B cell (primary cell): Measurements from ENCODE around the gene MT1B. TPM values are rescaled to one million over a fixed set of nuclear protein-coding genes. Genes with fewer than 3 reads are reported as not detected.
A peak's percentile ranks its signal among the peaks of the same experiment; 100 is the strongest.

ENCODE experiments used
- ATAC-seq: fragments of 200-7000 bp; cut with Tn5 transposase; one replicate; pipeline ENCODE4 v1.10.0; 2021; ENCODE audit warnings: low read depth, mild to moderate bottlenecking, moderate number of reproducible peaks, moderate library complexity
- CTCF ChIA-PET: fragments of 350-600 bp; sonication (Branson Sonifier 250); formaldehyde crosslinking; loops from one replicate; lab custom pipeline; 2021; ENCODE audit warnings: antibody characterized with exemption, inconsistent platforms; lab: Charles Lee
- POLR2A ChIA-PET: fragments of 350-600 bp; sonication (Branson Sonifier 250); formaldehyde crosslinking; loops from one replicate; lab custom pipeline; 2021; ENCODE audit warnings: antibody characterized with exemption; lab: Charles Lee
- DNase-seq: peaks from one replicate; pipeline ENCODE4 v3.0.0; 2013
- H2AFZ ChIP-seq: 2 replicates; pipeline ENCODE4 v1.6.1; 2012; ENCODE audit warnings: mild to moderate bottlenecking, low read depth, low read length; ENCODE audit not compliant: insufficient read depth, poor library complexity, severe bottlenecking
- H3K27ac ChIP-seq, 2 donors: 1 replicate in 1 of 2; 2 replicates in 1 of 2; pipeline ENCODE4 v1.5.1; 2012 to 2013; ENCODE audit warnings: low read length in 2 of 2, mild to moderate bottlenecking in 2 of 2, moderate library complexity in 1 of 2
- H3K27me3 ChIP-seq, 4 experiments: fragments of 200-600 bp in 1 of 4; sonication (generic) in 1 of 4; replicated peaks in 1 of 4; 1 replicate in 2 of 4; 2 replicates in 2 of 4; pipeline versions ENCODE4 v1.6.1 to v1.7.0; 2013 to 2016; ENCODE audit warnings: low read length in 3 of 4, mild to moderate bottlenecking in 2 of 4, mixed read lengths in 1 of 4, moderate library complexity in 1 of 4; ENCODE audit not compliant: insufficient read depth in 4 of 4, control insufficient read depth in 3 of 4; ENCODE audit errors: control extremely low read depth in 1 of 4
- H3K36me3 ChIP-seq, 2 experiments: replicated peaks in 1 of 2; 1 replicate in 1 of 2; 2 replicates in 1 of 2; pipeline versions ENCODE4 v1.6.1 to v1.7.1; 2013; ENCODE audit warnings: low read length in 1 of 2; ENCODE audit not compliant: insufficient read depth in 2 of 2, control insufficient read depth in 1 of 2; ENCODE audit errors: control extremely low read depth in 1 of 2, extremely low read depth in 1 of 2
- H3K4me1 ChIP-seq, 2 donors: fragments of 200-600 bp in 1 of 2; sonication (generic) in 1 of 2; 1 replicate in 1 of 2; 2 replicates in 1 of 2; pipeline versions ENCODE4 v1.5.1 to v1.6.1; 2013 to 2017; ENCODE audit warnings: low read length in 2 of 2; ENCODE audit not compliant: control insufficient read depth in 2 of 2, insufficient read depth in 2 of 2
- H3K4me2 ChIP-seq: replicated peaks from 2 replicates; pipeline ENCODE3; 2012; ENCODE audit warnings: mild to moderate bottlenecking, low read depth, low read length; ENCODE audit not compliant: poor library complexity, severe bottlenecking
- H3K4me3 ChIP-seq, 5 experiments: fragments of 200-600 bp in 1 of 5; sonication (generic) in 1 of 5; 1 replicate in 3 of 5; 2 replicates in 2 of 5; pipeline versions ENCODE4 v1.5.1 to v1.7.0; 2011 to 2016; ENCODE audit warnings: low read length in 4 of 5, mild to moderate bottlenecking in 4 of 5, low read depth in 2 of 5, control low read depth in 1 of 5, moderate library complexity in 1 of 5; ENCODE audit not compliant: insufficient read depth in 1 of 5; ENCODE audit errors: control extremely low read depth in 1 of 5, extremely low read depth in 1 of 5
- H3K79me2 ChIP-seq: fragments of 200-600 bp; sonication (generic); one replicate; pipeline ENCODE4 v1.6.0; 2016; ENCODE audit warnings: low read length; ENCODE audit not compliant: control insufficient read depth, insufficient read depth
- H3K9ac ChIP-seq: fragments of 200-600 bp; sonication (generic); 2 replicates; pipeline ENCODE4 v1.6.1; 2017; ENCODE audit warnings: mild to moderate bottlenecking, low read length, moderate library complexity
- H3K9me3 ChIP-seq, 3 donors: one replicate each; pipeline versions ENCODE4 v1.6.1 to v1.7.1; 2013; ENCODE audit warnings: low read length in 2 of 3; ENCODE audit not compliant: control insufficient read depth in 2 of 3, insufficient read depth in 1 of 3; ENCODE audit errors: control extremely low read depth in 1 of 3
- H4K20me1 ChIP-seq: 2 replicates; pipeline ENCODE4 v1.6.0; 2012; ENCODE audit warnings: mild to moderate bottlenecking, low read length; ENCODE audit not compliant: insufficient read depth, control insufficient read depth, poor library complexity, severe bottlenecking
- H3K27ac Mint-ChIP-seq: one replicate; pipeline ENCODE4 v1.8.0; 2021; ENCODE audit warnings: mixed read lengths
- H3K27me3 Mint-ChIP-seq: one replicate; pipeline ENCODE4 v1.8.0; 2021; ENCODE audit warnings: mixed read lengths
- H3K4me1 Mint-ChIP-seq: one replicate; pipeline ENCODE4 v1.8.0; 2021; ENCODE audit warnings: mixed read lengths
- H3K4me3 Mint-ChIP-seq: one replicate; pipeline ENCODE4 v1.8.0; 2021; ENCODE audit warnings: mixed read lengths
- H3K9me3 Mint-ChIP-seq: one replicate; pipeline ENCODE4 v1.8.0; 2022; ENCODE audit warnings: mixed read lengths; ENCODE audit not compliant: insufficient read depth
- CTCF ChIP-seq: fragments of 200-600 bp; IDR thresholded peaks from one replicate; pipeline ENCODE4 v1.8.0; 2022; ENCODE audit warnings: antibody characterized with exemption, mild to moderate bottlenecking
- EZH2 ChIP-seq: IDR thresholded peaks from 2 replicates; pipeline ENCODE4 v1.6.1; 2012; ENCODE audit warnings: borderline replicate concordance, low read depth, mild to moderate bottlenecking, moderate library complexity, low read length; ENCODE audit not compliant: insufficient read depth, poor library complexity, severe bottlenecking
- WGBS: methylation state at CpG from one replicate; pipeline ENCODE4 v1.1.5; 2013; ENCODE audit warnings: missing lambda C conversion rate; ENCODE audit not compliant: insufficient coverage; 5-methylcytosine and 5-hydroxymethylcytosine counted together
- intact Hi-C: fragments of 100-400 bp; cut with micrococcal nuclease; formaldehyde crosslinking; loops from one replicate; pipeline ENCODE4 v1.10.0; 2022
- polyA plus RNA-seq: library from polyadenylated mRNA; depleted of rRNA; stranded (reverse); fragments of >200 nt; gene quantifications from 2 replicates; pipeline ENCODE4 v1.2.3, GENCODE V29; 2012
- total RNA-seq, 2 donors: library from RNA; stranded (reverse); fragments of 120-200 nt in 1 of 2; gene quantifications; 1 replicate in 1 of 2; 2 replicates in 1 of 2; pipeline versions ENCODE4 v1.2.3 to v1.2.4, GENCODE V29; 2013 to 2022

Gene MT1B
- total and polyA plus RNA-seq, 2 donors (not counting 1 experiment from before 2014, with no cell fraction given), result not detected

- H3K9ac ChIP-seq, result peak overlapping the region; percentile 48
- ChIA-PET POLR2A (no interaction called here), CTCF (no interaction called here)
- peak overlapping the region in 4 of 5 experiments; percentile 13 to 52 (median 22) for H3K4me3 ChIP-seq
- peak overlapping the region; percentile 67 for H3K4me2 ChIP-seq
- no peak overlapping the region for H3K27ac ChIP-seq
- H3K27ac Mint-ChIP-seq, result no peak overlapping the region
- H3K4me1 ChIP-seq, result peaks cover 36 to 37% of the 10 kb centered on the region in 2 donors
- peaks cover 0 to 66% (median 31%) of the 10 kb centered on the region in 4 experiments for H3K27me3 ChIP-seq
- no peaks in the 10 kb centered on the region for H3K79me2 ChIP-seq
- H3K27me3 Mint-ChIP-seq, result peaks cover 57% of the 10 kb centered on the region
- H3K4me3 Mint-ChIP-seq, result peak overlapping the region; percentile 80
- intact Hi-C loops, result loop anchor here (2.0 to 10.0 kb wide), 2 partner anchors 23 to 53 kb away; partner anchors contain the start of genes MT1X and MT2A
- DNase-seq, result no peak
- peaks cover 0 to 4% (median 0%) of the 10 kb centered on the region in 3 donors for H3K9me3 ChIP-seq
- ATAC-seq, result no peak
- peaks cover 31% of the 10 kb centered on the region for H3K4me1 Mint-ChIP-seq
- no peak for TF ChIP-seq EZH2
- no peak for TF ChIP-seq CTCF
- 31% methylated on average over 10 of the region's 14 CpGs for WGBS
- no peaks in the 10 kb centered on the region for H3K36me3 ChIP-seq
- H2AFZ ChIP-seq, result peak overlapping the region; percentile 51
- H4K20me1 ChIP-seq, result no peaks in the 10 kb centered on the region
- no peaks in the 10 kb centered on the region for H3K9me3 Mint-ChIP-seq
Measured at GRCh38 chr16:56631832-56632155, 19.9 kb upstream of the MT1B start.

- H3K9me3 Mint-ChIP-seq, result no peaks in the 10 kb centered on the region
- peak within 1 kb of the TSS in 4 of 5 experiments; percentile 13 to 52 (median 22) for H3K4me3 ChIP-seq
- H3K27me3 ChIP-seq, result peaks cover 0 to 61% (median 31%) of the 10 kb centered on the region in 4 experiments
- POLR2A ChIA-PET, result no interaction called here
- peak within 1 kb of the TSS; percentile 80 for H3K4me3 Mint-ChIP-seq
- no peaks in the 10 kb centered on the region for H3K79me2 ChIP-seq
- peak within 1 kb of the TSS; percentile 48 for H3K9ac ChIP-seq
- H3K27me3 Mint-ChIP-seq, result peaks cover 58% of the 10 kb centered on the region
- peaks cover 36 to 37% of the 10 kb centered on the region in 2 donors for H3K4me1 ChIP-seq
- H2AFZ ChIP-seq, result peak within 1 kb of the TSS; percentile 51
- no peak within 1 kb of the TSS for H3K27ac Mint-ChIP-seq
- TF ChIP-seq CTCF (no peak), EZH2 (no peak)
- CTCF ChIA-PET, result no interaction called here
- H3K4me2 ChIP-seq, result peak within 1 kb of the TSS; percentile 67
- no peaks in the 10 kb centered on the region for H4K20me1 ChIP-seq
- no peaks in the 10 kb centered on the region for H3K36me3 ChIP-seq
- H3K27ac ChIP-seq, result no peak within 1 kb of the TSS
- ATAC-seq (no peak), DNase-seq (peak; percentile 34)
- WGBS, result 4% methylated on average over 51 of the region's 61 CpGs
- intact Hi-C loops, result loop anchor here (10.0 kb wide), 1 partner anchor 52 kb away; the partner anchor contains the start of gene MT1X
- peaks cover 0 to 4% (median 0%) of the 10 kb centered on the region in 3 donors for H3K9me3 ChIP-seq
- H3K4me1 Mint-ChIP-seq, result peaks cover 32% of the 10 kb centered on the region
Measured at GRCh38 chr16:56632156-56632847, 19.4 kb upstream of the MT1B start, which contains the start of gene MT1M. TSS of gene MT1M (plus strand) at chr16:56632659. CDS start at chr16:56632732, 73 bp downstream.
